ENCODE results near the gene CD300LB.

The CD300LB gene

DNA sequence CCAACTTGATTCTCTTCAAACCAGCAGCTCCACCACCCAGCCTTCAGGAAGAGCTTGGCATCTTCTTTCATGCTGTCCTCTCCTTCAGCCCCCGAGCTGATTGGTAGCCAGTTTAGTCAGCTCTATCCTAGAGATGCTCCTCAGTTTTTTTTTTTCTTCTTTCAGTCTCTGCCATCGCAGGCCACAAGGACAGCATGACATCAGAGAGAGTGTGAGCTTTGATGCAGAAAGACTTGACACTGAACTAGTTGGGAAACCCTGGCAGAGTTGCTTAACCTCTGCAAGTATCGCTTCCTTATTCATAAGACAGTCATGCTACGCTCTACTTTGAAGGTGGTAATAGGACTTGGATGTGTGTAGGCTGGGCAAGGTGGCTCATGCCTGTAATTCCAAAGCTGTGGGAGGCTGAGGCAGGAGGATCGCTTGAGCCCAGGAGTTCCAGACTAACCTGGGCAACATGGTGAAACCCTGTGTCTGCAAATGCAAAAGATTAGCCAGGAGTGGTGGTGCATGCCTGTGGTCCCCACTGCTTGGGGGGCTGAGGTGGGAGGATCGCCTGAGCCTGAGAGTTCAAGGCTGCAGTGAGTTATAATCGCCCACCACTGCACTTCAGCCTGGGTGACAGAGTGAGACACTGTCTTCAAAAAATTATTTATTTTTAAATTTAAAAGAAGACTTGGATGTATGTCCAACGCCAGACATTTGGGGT, 2.6 kb downstream of the CD300LB start:
- H2AFZ ChIP-seq = no peak overlapping the region
- H3K4me1 ChIP-seq = no peaks in the 10 kb centered on the region
- H3K9me3 ChIP-seq (ENCODE audit: control insufficient read depth, low read length) = no peaks in the 10 kb centered on the region
- H3K27ac ChIP-seq = no peak overlapping the region
- H3K27me3 ChIP-seq (ENCODE audit: control insufficient read depth, insufficient read depth, low read length) = no peaks in the 10 kb centered on the region
- no peak overlapping the region for H3K9ac ChIP-seq
- no peaks in the 10 kb centered on the region for H3K36me3 ChIP-seq (ENCODE audit: control insufficient read depth, insufficient read depth, low read length)
- no peak overlapping the region for H3K4me2 ChIP-seq (ENCODE audit: low read length)
- no peaks in the 10 kb centered on the region for H3K79me2 ChIP-seq
- TF ChIP-seq, protein P1, sequence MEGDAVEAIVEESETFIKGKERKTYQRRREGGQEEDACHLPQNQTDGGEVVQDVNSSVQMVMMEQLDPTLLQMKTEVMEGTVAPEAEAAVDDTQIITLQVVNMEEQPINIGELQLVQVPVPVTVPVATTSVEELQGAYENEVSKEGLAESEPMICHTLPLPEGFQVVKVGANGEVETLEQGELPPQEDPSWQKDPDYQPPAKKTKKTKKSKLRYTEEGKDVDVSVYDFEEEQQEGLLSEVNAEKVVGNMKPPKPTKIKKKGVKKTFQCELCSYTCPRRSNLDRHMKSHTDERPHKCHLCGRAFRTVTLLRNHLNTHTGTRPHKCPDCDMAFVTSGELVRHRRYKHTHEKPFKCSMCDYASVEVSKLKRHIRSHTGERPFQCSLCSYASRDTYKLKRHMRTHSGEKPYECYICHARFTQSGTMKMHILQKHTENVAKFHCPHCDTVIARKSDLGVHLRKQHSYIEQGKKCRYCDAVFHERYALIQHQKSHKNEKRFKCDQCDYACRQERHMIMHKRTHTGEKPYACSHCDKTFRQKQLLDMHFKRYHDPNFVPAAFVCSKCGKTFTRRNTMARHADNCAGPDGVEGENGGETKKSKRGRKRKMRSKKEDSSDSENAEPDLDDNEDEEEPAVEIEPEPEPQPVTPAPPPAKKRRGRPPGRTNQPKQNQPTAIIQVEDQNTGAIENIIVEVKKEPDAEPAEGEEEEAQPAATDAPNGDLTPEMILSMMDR (IDR thresholded peaks at IDR 0.05) = no peak
- H3K4me3 ChIP-seq (ENCODE audit: low read depth, low read length) = no peak overlapping the region

DNA sequence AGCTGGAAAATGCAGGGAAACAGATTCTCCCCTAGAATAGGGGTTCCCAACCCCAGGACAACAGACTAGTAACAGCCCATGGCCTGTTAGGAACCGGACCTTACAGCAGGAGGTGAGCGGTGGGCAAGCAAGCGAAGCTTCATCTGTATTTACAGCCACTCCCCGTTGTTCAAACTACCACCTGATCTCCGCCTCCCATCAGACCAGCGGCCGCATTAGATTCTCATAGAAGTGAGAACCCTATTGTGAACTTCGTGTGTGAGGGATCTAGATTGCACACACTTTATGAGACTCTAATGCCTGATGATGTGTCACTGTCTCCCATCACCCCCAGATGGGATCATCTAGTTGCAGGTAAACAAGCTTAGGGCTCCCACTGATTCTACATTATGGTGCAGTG, 3.5 kb downstream of the CD300LB start:
- H3K9ac ChIP-seq = no peak overlapping the region
- no peak overlapping the region for H3K4me3 ChIP-seq (ENCODE audit: low read depth, low read length)
- no peaks in the 10 kb centered on the region for H3K36me3 ChIP-seq (ENCODE audit: control insufficient read depth, insufficient read depth, low read length)
- no peaks in the 10 kb centered on the region for H3K27me3 ChIP-seq (ENCODE audit: control insufficient read depth, insufficient read depth, low read length)
- no peak overlapping the region for H3K27ac ChIP-seq
- TF ChIP-seq, protein P1 (IDR thresholded peaks at IDR 0.05) = no peak
- H3K4me1 ChIP-seq = no peaks in the 10 kb centered on the region
- H3K79me2 ChIP-seq = no peaks in the 10 kb centered on the region
- no peaks in the 10 kb centered on the region for H3K9me3 ChIP-seq (ENCODE audit: control insufficient read depth, low read length)
- no peak overlapping the region for H2AFZ ChIP-seq
- H3K4me2 ChIP-seq (ENCODE audit: low read length) = no peak overlapping the region

DNA sequence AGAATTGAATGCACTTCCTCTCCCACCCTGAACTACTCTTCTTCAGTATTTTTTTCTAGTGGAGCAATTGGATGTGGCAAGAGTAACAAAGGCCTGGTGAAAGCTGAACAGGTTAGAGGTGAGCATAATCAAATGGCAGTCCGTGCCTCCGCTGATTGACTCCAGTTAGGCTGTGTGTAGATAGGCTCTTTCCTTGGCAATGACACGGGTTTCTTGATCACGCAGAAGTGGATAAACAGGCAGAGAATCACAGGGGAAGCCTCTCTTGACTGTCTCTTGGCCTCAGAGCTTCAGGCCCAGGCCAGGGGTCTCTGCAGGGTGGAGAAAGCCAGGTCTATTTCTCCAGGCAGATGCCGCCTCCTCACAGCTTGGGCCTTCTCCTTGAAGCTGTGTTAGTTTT, 4.2 kb downstream of the CD300LB start:
- no peaks in the 10 kb centered on the region for H3K27me3 ChIP-seq (ENCODE audit: control insufficient read depth, insufficient read depth, low read length)
- H3K27ac ChIP-seq = no peak overlapping the region
- no peak overlapping the region for H2AFZ ChIP-seq
- H3K9ac ChIP-seq = no peak overlapping the region
- H3K4me3 ChIP-seq (ENCODE audit: low read depth, low read length) = no peak overlapping the region
- no peaks in the 10 kb centered on the region for H3K79me2 ChIP-seq
- TF ChIP-seq, protein P1 (IDR thresholded peaks at IDR 0.05) = no peak
- no peaks in the 10 kb centered on the region for H3K9me3 ChIP-seq (ENCODE audit: control insufficient read depth, low read length)
- no peak overlapping the region for H3K4me2 ChIP-seq (ENCODE audit: low read length)
- H3K4me1 ChIP-seq = no peaks in the 10 kb centered on the region
- H3K36me3 ChIP-seq (ENCODE audit: control insufficient read depth, insufficient read depth, low read length) = no peaks in the 10 kb centered on the region

DNA sequence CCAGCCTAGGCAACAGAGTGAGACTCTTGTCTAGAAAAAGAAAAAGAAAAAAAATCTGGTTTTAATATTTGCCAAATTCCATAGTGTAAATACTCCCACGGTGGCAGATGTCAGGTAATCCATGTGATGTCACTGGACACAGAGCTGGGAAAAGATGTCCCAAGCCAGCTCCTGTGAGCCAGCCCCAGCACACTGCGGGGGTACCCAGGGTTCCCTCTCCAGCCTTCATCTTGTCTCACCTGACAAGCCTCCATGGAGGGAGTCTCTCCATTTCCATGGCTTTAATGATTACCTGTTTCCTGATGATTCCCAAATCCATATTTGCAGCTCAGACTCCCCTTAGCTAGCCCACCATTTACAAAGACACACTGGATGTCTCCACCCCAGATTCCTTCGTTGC, 4.6 kb downstream of the CD300LB start:
- Histone ChIP-seq H3K9ac (no peak overlapping the region), H3K27me3 (ENCODE audit: control insufficient read depth, insufficient read depth, low read length) (no peaks in the 10 kb centered on the region), H3K79me2 (no peaks in the 10 kb centered on the region), H3K36me3 (ENCODE audit: control insufficient read depth, insufficient read depth, low read length) (no peaks in the 10 kb centered on the region), H2AFZ (no peak overlapping the region), H3K4me1 (no peaks in the 10 kb centered on the region), H3K27ac (no peak overlapping the region), H3K4me2 (ENCODE audit: low read length) (no peak overlapping the region), H3K9me3 (ENCODE audit: control insufficient read depth, low read length) (no peaks in the 10 kb centered on the region), H3K4me3 (ENCODE audit: low read depth, low read length) (no peak overlapping the region)
- TF ChIP-seq, protein P1 (IDR thresholded peaks at IDR 0.05) = no peak

DNA sequence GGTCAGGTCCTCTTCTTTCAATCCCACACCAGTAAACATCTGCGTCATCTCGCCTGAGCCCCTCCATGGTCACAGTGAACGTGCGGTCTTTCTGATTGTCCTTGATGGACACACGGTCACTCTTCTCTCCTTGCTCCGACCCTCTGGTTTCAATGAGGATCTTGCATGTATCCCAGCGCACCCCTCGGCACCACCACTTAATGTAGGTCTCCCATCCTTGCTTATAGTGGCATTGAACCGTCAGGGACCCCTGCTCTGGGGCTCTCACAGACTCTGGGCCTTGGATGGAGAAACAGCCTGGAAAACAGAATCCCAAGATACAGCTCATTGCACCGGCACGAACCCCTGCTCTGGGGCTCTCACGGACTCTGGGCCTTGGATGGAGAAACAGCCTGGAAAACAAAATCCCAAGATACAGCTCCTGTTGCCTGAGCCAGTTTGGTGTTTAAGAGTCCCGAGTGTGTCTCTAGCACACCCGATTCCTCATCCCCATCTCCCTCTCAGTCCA, 5.4 kb downstream of the CD300LB start:
- TF ChIP-seq, protein P1 (IDR thresholded peaks at IDR 0.05) = no peak
- H3K36me3 ChIP-seq (ENCODE audit: control insufficient read depth, insufficient read depth, low read length) = no peaks in the 10 kb centered on the region
- no peak overlapping the region for H3K9ac ChIP-seq
- no peak overlapping the region for H2AFZ ChIP-seq
- H3K27ac ChIP-seq = no peak overlapping the region
- H3K4me1 ChIP-seq = no peaks in the 10 kb centered on the region
- no peaks in the 10 kb centered on the region for H3K27me3 ChIP-seq (ENCODE audit: control insufficient read depth, insufficient read depth, low read length)
- H3K79me2 ChIP-seq = no peaks in the 10 kb centered on the region
- no peak overlapping the region for H3K4me3 ChIP-seq (ENCODE audit: low read depth, low read length)
- H3K4me2 ChIP-seq (ENCODE audit: low read length) = no peak overlapping the region
- no peaks in the 10 kb centered on the region for H3K9me3 ChIP-seq (ENCODE audit: control insufficient read depth, low read length)

Data from parathyroid adenoma (tissue), 2 donors.